Kidney (tissue), 14 donors: ENCODE measurements around the gene APPL2. TPM values are rescaled to one million over a fixed set of nuclear protein-coding genes. Genes with fewer than 3 reads are reported as not detected.

Experiments
- DNase-seq, 5 donors: peaks; one replicate each; pipeline ENCODE4 v3.0.0-alpha.2; 2013 to 2020
- FAIRE-seq: peaks from 2 replicates; lab custom pipeline; 2012; peaks lifted over from hg19 to GRCh38; lab: Jason Lieb, UNC
- H3K27ac ChIP-seq, 2 donors: one replicate each; pipeline ENCODE4 v1.7.0; 2013; ENCODE audit warnings: low read depth in 2 of 2, low read length in 2 of 2, inconsistent platforms in 1 of 2
- H3K27me3 ChIP-seq: one replicate; pipeline ENCODE4 v1.7.1; 2013; ENCODE audit warnings: low read length, inconsistent platforms; ENCODE audit not compliant: control insufficient read depth, insufficient read depth
- H3K36me3 ChIP-seq, 3 donors: one replicate each; pipeline versions ENCODE4 v1.7.0 to v1.7.1; 2013; ENCODE audit warnings: low read length in 3 of 3, control low read depth in 1 of 3, inconsistent platforms in 1 of 3; ENCODE audit not compliant: insufficient read depth in 3 of 3, control insufficient read depth in 2 of 3
- H3K4me1 ChIP-seq, 3 donors: one replicate each; pipeline versions ENCODE4 v1.7.0 to v1.7.1; 2013; ENCODE audit warnings: low read length in 3 of 3, inconsistent platforms in 1 of 3, low read depth in 1 of 3; ENCODE audit not compliant: control insufficient read depth in 2 of 3, insufficient read depth in 2 of 3
- H3K4me3 ChIP-seq, 3 donors: one replicate each; pipeline versions ENCODE4 v1.7.0 to v1.8.1; 2013; ENCODE audit warnings: low read length in 3 of 3, control low read depth in 1 of 3, inconsistent platforms in 1 of 3
- H3K9ac ChIP-seq, 3 donors: one replicate each; pipeline versions ENCODE4 v1.7.0 to v1.7.1; 2013; ENCODE audit warnings: low read length in 3 of 3, control low read depth in 1 of 3, inconsistent platforms in 1 of 3
- H3K9me3 ChIP-seq, 3 donors: one replicate each; pipeline versions ENCODE4 v1.7.0 to v1.7.1; 2013; ENCODE audit warnings: low read length in 3 of 3, control low read depth in 1 of 3, inconsistent platforms in 1 of 3; ENCODE audit not compliant: control insufficient read depth in 2 of 3, insufficient read depth in 1 of 3
- CTCF ChIP-seq: IDR thresholded peaks from 3 replicates; pipeline ENCODE4 v1.5.1; 2012; ENCODE audit warnings: mild to moderate bottlenecking, moderate library complexity, borderline replicate concordance; ENCODE audit not compliant: insufficient read depth; ENCODE audit errors: extremely low read depth
- intact Hi-C: fragments of 100-400 bp; cut with DNase I; formaldehyde crosslinking; loops from one replicate; pipeline ENCODE4 v1.11.1; 2022
- polyA plus RNA-seq: library from polyadenylated mRNA; stranded (reverse); fragments of 350-450 nt; fragmentation: Illumina TruSeq; extraction: RNeasy Lipid Tissue Mini Kit (QIAGEN cat#74804); gene quantifications from one replicate; pipeline ENCODE4 v1.2.3, GENCODE V29; 2014; ENCODE audit warnings: low read depth, low replicate concordance; ENCODE audit not compliant: insufficient read depth
- total RNA-seq: library from RNA; stranded (reverse); fragmentation: NEBNext Ultra II Directional; extraction: Animal tissue kit (Norgen Biotek cat#: 25700); gene quantifications from one replicate; pipeline ENCODE4 v1.2.1, GENCODE V29; 2021
- donor health status: control.
- donor health status: control.
- donor health status: control.
- donor health status: control.
- donor health status: control.
- donor health status: DM: yes; HTN: yes; CAD: no.
- donor health status: Normal renal cell carcinoma (clear cell type).

Gene APPL2
- total and polyA plus RNA-seq, 2 donors from 2014 or later = 17.9 to 42.5 TPM

- DNase-seq (peak in 2 of 5 donors; percentile 22 to 29), FAIRE-seq (no peak)
- Histone ChIP-seq H3K4me3 (no peak overlapping the region), H3K27me3 (no peaks in the 10 kb centered on the region), H3K4me1 (no peaks in the 10 kb centered on the region), H3K27ac (no peak overlapping the region), H3K36me3 (peaks cover 2 to 34% (median 26%) of the 10 kb centered on the region in 3 donors), H3K9me3 (no peaks in the 10 kb centered on the region), H3K9ac (no peak overlapping the region)
- intact Hi-C loops = no loop called here
- no peak for TF ChIP-seq CTCF
Measured at GRCh38 chr12:105164068-105164467, 71.9 kb downstream of the APPL2 start.

GRCh38 chr12:105162174-105162573 lies 73.8 kb downstream of the APPL2 start:
- Histone ChIP-seq H3K9me3 (no peaks in the 10 kb centered on the region), H3K4me1 (no peaks in the 10 kb centered on the region), H3K4me3 (no peak overlapping the region), H3K27me3 (no peaks in the 10 kb centered on the region), H3K27ac (no peak overlapping the region), H3K36me3 (peaks cover 2 to 29% (median 23%) of the 10 kb centered on the region in 3 donors), H3K9ac (no peak overlapping the region)
- no peak for TF ChIP-seq CTCF
- intact Hi-C loops = no loop called here
- FAIRE-seq (no peak), DNase-seq (no peak)

- Histone ChIP-seq H3K4me1 (no peaks in the 10 kb centered on the region), H3K9me3 (no peaks in the 10 kb centered on the region), H3K27me3 (no peaks in the 10 kb centered on the region), H3K36me3 (peaks cover 6 to 23% (median 12%) of the 10 kb centered on the region in 3 donors), H3K4me3 (no peak overlapping the region), H3K27ac (no peak overlapping the region), H3K9ac (no peak overlapping the region)
- TF ChIP-seq CTCF = no peak
- FAIRE-seq (no peak), DNase-seq (no peak)
- intact Hi-C loops = no loop called here
Measured at GRCh38 chr12:105158876-105159275, 77.1 kb downstream of the APPL2 start.

GRCh38 chr12:105157606-105158005 lies 78.4 kb downstream of the APPL2 start:
- DNase-seq (no peak), FAIRE-seq (no peak)
- H3K4me1 ChIP-seq = no peaks in the 10 kb centered on the region
- no peaks in the 10 kb centered on the region for H3K27me3 ChIP-seq
- no peak overlapping the region for H3K9ac ChIP-seq
- intact Hi-C loops = no loop called here
- peaks cover 6 to 28% (median 11%) of the 10 kb centered on the region in 3 donors for H3K36me3 ChIP-seq
- H3K9me3 ChIP-seq = no peaks in the 10 kb centered on the region
- no peak overlapping the region for H3K27ac ChIP-seq
- H3K4me3 ChIP-seq = no peak overlapping the region
- TF ChIP-seq CTCF = no peak
